BLaER1 treated with 17β-estradiol and CSF1 and Interleukin-3, amounts not matched to agents 10 nM and 100 nM (cell line): ENCODE measurements around the gene CHPF2.

ENCODE experiments used
- H3K27ac ChIP-seq, 11 experiments: shearing (Covaris generic); formaldehyde crosslinking; 2 replicates each; pipeline ENCODE4 v1.8.1; 2022
- H3K27me3 ChIP-seq, 11 experiments: shearing (Covaris generic); formaldehyde crosslinking; 2 replicates each; pipeline ENCODE4 v1.8.1; 2022
- H3K36me3 ChIP-seq, 11 experiments: shearing (Covaris generic); formaldehyde crosslinking; 2 replicates each; pipeline ENCODE4 v1.8.1; 2022
- H3K4me1 ChIP-seq, 10 experiments: shearing (Covaris generic); formaldehyde crosslinking; 2 replicates each; pipeline ENCODE4 v1.8.1; 2022
- H3K4me2 ChIP-seq, 11 experiments: shearing (Covaris generic); formaldehyde crosslinking; 2 replicates each; pipeline ENCODE4 v1.8.1; 2022
- H3K4me3 ChIP-seq, 10 experiments: shearing (Covaris generic); formaldehyde crosslinking; 2 replicates each; pipeline ENCODE4 v1.8.1; 2022
- H3K9ac ChIP-seq, 11 experiments: shearing (Covaris generic); formaldehyde crosslinking; 2 replicates each; pipeline ENCODE4 v1.8.1; 2022
- H3K9me3 ChIP-seq, 11 experiments: shearing (Covaris generic); formaldehyde crosslinking; replicated peaks in 1 of 11; 2 replicates each; pipeline ENCODE4 v1.8.1; 2022
- H4K20me1 ChIP-seq, 11 experiments: shearing (Covaris generic); formaldehyde crosslinking; 2 replicates each; pipeline ENCODE4 v1.8.1; 2022
- Cebpa-rat ChIP-seq, 11 experiments: shearing (Covaris generic); IDR thresholded peaks; 2 replicates each; pipeline ENCODE4 v1.8.1; 2022

Gene CHPF2

GRCh38 chr7:151235091-151235787 lies 3.0 kb downstream of the CHPF2 start:
- no peaks in the 10 kb centered on the region for H3K9me3 ChIP-seq
- no peaks in the 10 kb centered on the region for H3K27me3 ChIP-seq
- H3K4me3 ChIP-seq, result no peak overlapping the region
- H3K27ac ChIP-seq, result no peak overlapping the region
- peak overlapping the region in 2 of 11 experiments; percentile 5 to 12; a peak in 2 of 22 replicates for H3K9ac ChIP-seq
- peaks cover 20 to 32% (median 24%) of the 10 kb centered on the region in 10 experiments for H3K4me1 ChIP-seq
- no peak for TF ChIP-seq Cebpa-rat (IDR thresholded peaks at IDR 0.05)
- peaks cover 45 to 65% (median 59%) of the 10 kb centered on the region in 11 experiments for H3K36me3 ChIP-seq
- peaks cover 38 to 71% (median 70%) of the 10 kb centered on the region in 11 experiments; a peak in 21 of 22 replicates for H4K20me1 ChIP-seq
- H3K4me2 ChIP-seq, result no peak overlapping the region; a peak in 1 of 22 replicates

GRCh38 chr7:151236406-151236805 lies 4.1 kb downstream of the CHPF2 start:
- H3K9ac ChIP-seq, result no peak overlapping the region

GRCh38 chr7:151237244-151238189 lies 5.2 kb downstream of the CHPF2 start:
- H3K36me3 ChIP-seq, result peaks cover 45 to 68% (median 59%) of the 10 kb centered on the region in 11 experiments
- no peak overlapping the region for H3K4me3 ChIP-seq
- H3K27me3 ChIP-seq, result no peaks in the 10 kb centered on the region
- peaks cover 38 to 93% (median 81%) of the 10 kb centered on the region in 11 experiments; a peak in 21 of 22 replicates for H4K20me1 ChIP-seq
- TF ChIP-seq Cebpa-rat (IDR thresholded peaks at IDR 0.05), result no peak
- H3K27ac ChIP-seq, result no peak overlapping the region
- H3K4me2 ChIP-seq, result no peak overlapping the region
- H3K9me3 ChIP-seq, result no peaks in the 10 kb centered on the region
- H3K9ac ChIP-seq, result no peak overlapping the region
- peaks cover 13 to 25% (median 17%) of the 10 kb centered on the region in 10 experiments for H3K4me1 ChIP-seq

More at GRCh38 chr7:151236406-151236805, 4.1 kb downstream of the CHPF2 start:
- Histone ChIP-seq H3K9me3 (no peaks in the 10 kb centered on the region), H3K4me3 (no peak overlapping the region), H3K27ac (no peak overlapping the region), H4K20me1 (peaks cover 38 to 83% (median 74%) of the 10 kb centered on the region in 11 experiments; a peak in 21 of 22 replicates), H3K4me1 (peaks cover 18 to 31% (median 21%) of the 10 kb centered on the region in 10 experiments), H3K4me2 (no peak overlapping the region), H3K36me3 (peaks cover 45 to 66% (median 59%) of the 10 kb centered on the region in 11 experiments), H3K27me3 (no peaks in the 10 kb centered on the region)
- TF ChIP-seq Cebpa-rat (IDR thresholded peaks at IDR 0.05), result no peak

- Histone ChIP-seq H3K36me3 (peaks cover 45 to 68% (median 59%) of the 10 kb centered on the region in 11 experiments), H4K20me1 (peaks cover 37 to 99% (median 83%) of the 10 kb centered on the region in 11 experiments; a peak in 21 of 22 replicates)
- TF ChIP-seq Cebpa-rat (IDR thresholded peaks at IDR 0.05), result no peak
Measured at GRCh38 chr7:151238190-151238810, 6.0 kb downstream of the CHPF2 start.

GRCh38 chr7:151238924-151239836 lies 6.9 kb downstream of the CHPF2 start:
- peaks cover 42 to 63% (median 54%) of the 10 kb centered on the region in 11 experiments for H3K36me3 ChIP-seq
- peaks cover 16 to 30% (median 22%) of the 10 kb centered on the region in 10 experiments for H3K4me1 ChIP-seq
- peaks cover 35 to 98% (median 82%) of the 10 kb centered on the region in 11 experiments for H4K20me1 ChIP-seq

More at GRCh38 chr7:151238190-151238810, 6.0 kb downstream of the CHPF2 start:
- Histone ChIP-seq H3K9ac (no peak overlapping the region), H3K27me3 (no peaks in the 10 kb centered on the region), H3K9me3 (no peaks in the 10 kb centered on the region), H3K4me1 (peaks cover 19 to 31% (median 22%) of the 10 kb centered on the region in 10 experiments), H3K4me2 (no peak overlapping the region), H3K27ac (no peak overlapping the region), H3K4me3 (no peak overlapping the region)

GRCh38 chr7:151239837-151240459 lies 7.7 kb downstream of the CHPF2 start:
- Histone ChIP-seq H3K9me3 (no peaks in the 10 kb centered on the region), H4K20me1 (peaks cover 35 to 96% (median 76%) of the 10 kb centered on the region in 11 experiments), H3K27me3 (peaks cover 12 to 15% (median 14%) of the 10 kb centered on the region in 11 experiments), H3K4me1 (peaks cover 18 to 28% (median 26%) of the 10 kb centered on the region in 10 experiments), H3K36me3 (peaks cover 36 to 55% (median 47%) of the 10 kb centered on the region in 11 experiments), H3K4me3 (no peak overlapping the region), H3K4me2 (no peak overlapping the region), H3K9ac (no peak overlapping the region), H3K27ac (no peak overlapping the region)
- no peak for TF ChIP-seq Cebpa-rat (IDR thresholded peaks at IDR 0.05)

More at GRCh38 chr7:151238924-151239836, 6.9 kb downstream of the CHPF2 start:
- Histone ChIP-seq H3K4me3 (no peak overlapping the region), H3K4me2 (no peak overlapping the region), H3K9me3 (no peaks in the 10 kb centered on the region), H3K27me3 (peaks cover 4 to 7% (median 7%) of the 10 kb centered on the region in 11 experiments), H3K27ac (no peak overlapping the region), H3K9ac (no peak overlapping the region)
- TF ChIP-seq Cebpa-rat (IDR thresholded peaks at IDR 0.05), result no peak

GRCh38 chr7:151240536-151240935 lies 8.3 kb downstream of the CHPF2 start:
- Histone ChIP-seq H3K36me3 (peaks cover 30 to 49% (median 41%) of the 10 kb centered on the region in 11 experiments), H3K4me3 (no peak overlapping the region), H3K4me2 (no peak overlapping the region), H3K4me1 (peaks cover 24 to 34% (median 30%) of the 10 kb centered on the region in 10 experiments), H3K9me3 (no peaks in the 10 kb centered on the region), H3K27me3 (peaks cover 18 to 21% (median 20%) of the 10 kb centered on the region in 11 experiments), H3K27ac (no peak overlapping the region; a peak in 1 of 22 replicates), H4K20me1 (peaks cover 35 to 96% (median 71%) of the 10 kb centered on the region in 11 experiments), H3K9ac (no peak overlapping the region)
- no peak for TF ChIP-seq Cebpa-rat (IDR thresholded peaks at IDR 0.05)
